IMR-90 (cell line): ENCODE results near the gene ZFR2. TPM values are rescaled to one million over a fixed set of nuclear protein-coding genes. Genes with fewer than 3 reads are reported as not detected.

Source experiments
- ATAC-seq: fragments of 200-7000 bp; cut with Tn5 transposase; 2 replicates; pipeline ENCODE4 v1.9.1; 2020; ENCODE audit warnings: low read depth, mild to moderate bottlenecking, moderate library complexity
- BruUV-seq: library from RNA; stranded (reverse); fragments of 400-500 nt; replicated peaks from 2 replicates; lab custom pipeline; 2021; lab: Mats Ljungman, UMichigan
- CTCF ChIA-PET: fragments of 300-600 bp; formaldehyde crosslinking; extraction: SDS; loops from one replicate; lab custom pipeline; 2021; ENCODE audit warnings: antibody characterized with exemption; lab: Yijun Ruan, JAX
- POLR2A ChIA-PET: fragments of 300-600 bp; sonication (Branson Sonifier 250); formaldehyde crosslinking; loops from one replicate; lab custom pipeline; 2022; ENCODE audit warnings: antibody characterized with exemption; ENCODE audit not compliant: unreplicated experiment; lab: Charles Lee
- DNase-seq: peaks from one replicate; pipeline ENCODE4 v3.0.0; 2013
- H2AFZ ChIP-seq: replicated peaks from 2 replicates; pipeline ENCODE3; 2013; ENCODE audit warnings: low read length, mild to moderate bottlenecking; ENCODE audit not compliant: poor library complexity
- H2AK5ac ChIP-seq: 2 replicates; pipeline ENCODE4 v1.6.1; 2013; ENCODE audit warnings: low read depth, low read length, inconsistent platforms
- H2AK9ac ChIP-seq: replicated peaks from 2 replicates; pipeline ENCODE3; 2013; ENCODE audit warnings: mild to moderate bottlenecking, low read depth, low read length, moderate library complexity; ENCODE audit not compliant: poor library complexity
- H2BK120ac ChIP-seq: 2 replicates; pipeline ENCODE4 v1.6.1; 2013; ENCODE audit warnings: low read depth, low read length, inconsistent platforms
- H2BK15ac ChIP-seq: 3 replicates; pipeline ENCODE4 v1.6.1; 2013; ENCODE audit warnings: low read depth, low read length, inconsistent platforms
- H2BK20ac ChIP-seq: 2 replicates; pipeline ENCODE4 v1.6.1; 2013; ENCODE audit warnings: low read depth, mild to moderate bottlenecking, inconsistent platforms, low read length, moderate library complexity
- H2BK5ac ChIP-seq: 2 replicates; pipeline ENCODE4 v1.6.1; 2013; ENCODE audit warnings: mild to moderate bottlenecking, low read depth, low read length, inconsistent platforms; ENCODE audit not compliant: poor library complexity, severe bottlenecking
- H3K14ac ChIP-seq: replicated peaks from 2 replicates; pipeline ENCODE4 v1.6.1; 2013; ENCODE audit warnings: low read depth, low read length, inconsistent platforms
- H3K18ac ChIP-seq: 2 replicates; pipeline ENCODE4 v1.6.1; 2013; ENCODE audit warnings: low read depth, low read length, control low read depth
- H3K23ac ChIP-seq: 2 replicates; pipeline ENCODE4 v1.6.1; 2013; ENCODE audit warnings: low read depth, low read length, inconsistent platforms
- H3K27ac ChIP-seq: 2 replicates; pipeline ENCODE4 v1.5.1; 2013; ENCODE audit warnings: mild to moderate bottlenecking, control low read depth, low read length; ENCODE audit not compliant: insufficient read depth
- H3K27me3 ChIP-seq: 2 replicates; pipeline ENCODE4 v1.6.1; 2013; ENCODE audit warnings: low read length; ENCODE audit not compliant: control insufficient read depth, insufficient read depth
- H3K36me3 ChIP-seq: 2 replicates; pipeline ENCODE4 v1.6.1; 2013; ENCODE audit warnings: low read length, mixed read lengths; ENCODE audit not compliant: control insufficient read depth, insufficient read depth
- H3K4ac ChIP-seq: 2 replicates; pipeline ENCODE4 v1.6.1; 2013; ENCODE audit warnings: low read depth, low read length, inconsistent platforms
- H3K4me1 ChIP-seq: 2 replicates; pipeline ENCODE4 v1.6.1; 2013; ENCODE audit warnings: low read length, mixed read lengths; ENCODE audit not compliant: control insufficient read depth, insufficient read depth
- H3K4me2 ChIP-seq: 2 replicates; pipeline ENCODE4 v1.6.1; 2013; ENCODE audit warnings: low read depth, mild to moderate bottlenecking, control low read depth, low read length, moderate library complexity
- H3K4me3 ChIP-seq: 2 replicates; pipeline ENCODE4 v1.5.1; 2013; ENCODE audit warnings: low read depth, mild to moderate bottlenecking, control low read depth, low read length, moderate library complexity; ENCODE audit not compliant: insufficient read depth
- H3K56ac ChIP-seq: 2 replicates; pipeline ENCODE4 v1.6.1; 2013; ENCODE audit warnings: low read length, inconsistent platforms; ENCODE audit not compliant: insufficient read depth; ENCODE audit errors: extremely low read depth
- H3K79me1 ChIP-seq, 2 experiments: 2 replicates each; pipeline ENCODE4 v1.6.1; 2013; ENCODE audit warnings: low read length in 2 of 2, inconsistent platforms in 1 of 2, low read depth in 1 of 2
- H3K9ac ChIP-seq: 2 replicates; pipeline ENCODE4 v1.6.1; 2013; ENCODE audit warnings: low read depth, low read length, control low read depth
- H3K9me1 ChIP-seq: 2 replicates; pipeline ENCODE4 v1.6.1; 2013; ENCODE audit warnings: low read length, inconsistent platforms; ENCODE audit not compliant: insufficient read depth
- H3K9me3 ChIP-seq: 2 replicates; pipeline ENCODE4 v1.6.1; 2013; ENCODE audit warnings: low read length; ENCODE audit not compliant: control insufficient read depth, insufficient read depth
- H4K20me1 ChIP-seq: 2 replicates; pipeline ENCODE4 v1.6.1; 2013; ENCODE audit warnings: low read length, inconsistent platforms; ENCODE audit not compliant: insufficient read depth
- H4K5ac ChIP-seq: 2 replicates; pipeline ENCODE4 v1.6.1; 2013; ENCODE audit warnings: mild to moderate bottlenecking, low read depth, low read length, control low read depth
- H4K8ac ChIP-seq, 2 experiments: 2 replicates each; pipeline ENCODE4 v1.6.1; 2013; ENCODE audit warnings: low read depth in 2 of 2, low read length in 2 of 2, control low read depth in 1 of 2, inconsistent platforms in 1 of 2
- H4K91ac ChIP-seq: 2 replicates; pipeline ENCODE4 v1.6.1; 2013; ENCODE audit warnings: low read depth, low read length, inconsistent platforms; ENCODE audit not compliant: insufficient read depth
- CEBPB ChIP-seq: IDR thresholded peaks from 2 replicates; pipeline ENCODE4 v1.6.1; 2012; ENCODE audit warnings: low read depth, low read length, improper control_type of control experiment
- CHD1 ChIP-seq: IDR thresholded peaks from 2 replicates; pipeline ENCODE4 v1.6.1; 2012; ENCODE audit warnings: low read depth, low read length, improper control_type of control experiment
- CTCF ChIP-seq: conservative IDR thresholded peaks from 2 replicates; pipeline ENCODE4 v1.5.1; 2012; ENCODE audit warnings: mild to moderate bottlenecking, low read depth, low read length, improper control_type of control experiment
- MAFK ChIP-seq: IDR thresholded peaks from 2 replicates; pipeline ENCODE4 v1.6.1; 2012; ENCODE audit warnings: low read depth, low read length, improper control_type of control experiment
- MAZ ChIP-seq: IDR thresholded peaks from 2 replicates; pipeline ENCODE4 v1.6.1; 2012; ENCODE audit warnings: low read depth, mild to moderate bottlenecking, low read length, improper control_type of control experiment, moderate library complexity, borderline replicate concordance
- MXI1 ChIP-seq: IDR thresholded peaks from 2 replicates; pipeline ENCODE4 v1.6.1; 2012; ENCODE audit warnings: low read depth, mild to moderate bottlenecking, low read length, moderate library complexity, borderline replicate concordance
- NFE2L2 ChIP-seq: fragments of 150-350 bp; IDR thresholded peaks from 2 replicates; pipeline ENCODE4 v1.6.1; 2016; ENCODE audit warnings: low read depth, mild to moderate bottlenecking, low read length
- RFX5 ChIP-seq: IDR thresholded peaks from 2 replicates; pipeline ENCODE4 v1.8.0; 2012; ENCODE audit warnings: low read depth, mild to moderate bottlenecking, low read length, moderate library complexity
- SMC3 ChIP-seq: fragments of 150-350 bp; IDR thresholded peaks from 2 replicates; pipeline ENCODE4 v1.6.1; 2016; ENCODE audit warnings: low read depth, mild to moderate bottlenecking, antibody characterized with exemption, low read length, moderate library complexity
- USF2 ChIP-seq: fragments of 150-350 bp; IDR thresholded peaks from 2 replicates; pipeline ENCODE4 v1.6.1; 2017; ENCODE audit warnings: mild to moderate bottlenecking, antibody characterized with exemption, low read length, low read depth
- WGBS, 2 experiments: methylation state at CpG; one replicate each; pipeline versions ENCODE4 v1.1.5 to v1.1.7; 2013; ENCODE audit warnings: missing lambda C conversion rate in 2 of 2; ENCODE audit not compliant: insufficient read length in 1 of 2; ENCODE audit errors: extremely low coverage in 2 of 2; 5-methylcytosine and 5-hydroxymethylcytosine counted together
- dilution Hi-C: fragments of 300-500 bp; cut with HindIII; formaldehyde crosslinking; loops from one replicate; pipeline ENCODE4 v1.14.3; 2018; ENCODE audit warnings: low sequenced_read_pairs; ENCODE audit not compliant: unreplicated experiment
- in situ Hi-C: fragments of 300-500 bp; cut with MboI; formaldehyde crosslinking; loops from 3 replicates; pipeline ENCODE4 v1.14.3; 2019; ENCODE audit warnings: low sequenced_read_pairs, inconsistent platforms, mixed read lengths
- intact Hi-C: fragments of 100-400 bp; cut with micrococcal nuclease; formaldehyde crosslinking; loops from 2 replicates; pipeline ENCODE4 v1.10.0; 2022
- polyA plus RNA-seq, 3 experiments: library from polyadenylated mRNA; depleted of rRNA; stranded (reverse); fragments of >200 nt; gene quantifications; 2 replicates each; pipeline ENCODE4 v1.2.3, GENCODE V29; 2012; ENCODE audit warnings: low replicate concordance in 1 of 3
- total RNA-seq: library from RNA; depleted of rRNA; stranded (reverse); fragments of >200 nt; gene quantifications from 2 replicates; pipeline ENCODE4 v1.2.3, GENCODE V29; 2012

Gene ZFR2
- total and polyA plus RNA-seq, 2 of the 4 experiments (the other 2 are of a cell fraction): 0.19 TPM; not detected in 1

GRCh38 chr19:3771000-3771905 lies 97.6 kb downstream of the ZFR2 start:
- Histone ChIP-seq H3K4me3 (no peak overlapping the region), H3K4me2 (no peak overlapping the region), H3K9ac (no peak overlapping the region), H2AK5ac (no peak overlapping the region), H3K18ac (no peak overlapping the region), H4K8ac (no peak overlapping the region), H4K5ac (no peak overlapping the region), H2BK120ac (no peak overlapping the region), H3K4me1 (no peaks in the 10 kb centered on the region), H4K91ac (no peak overlapping the region), H3K9me3 (no peaks in the 10 kb centered on the region), H4K20me1 (no peaks in the 10 kb centered on the region), H2BK20ac (no peak overlapping the region), H3K9me1 (no peaks in the 10 kb centered on the region), H2BK5ac (no peak overlapping the region), H3K4ac (no peak overlapping the region), H3K27me3 (peaks cover 5% of the 10 kb centered on the region; the same call in 1 of the 2 replicates), H2BK15ac (no peak overlapping the region), H2AFZ (no peak overlapping the region), H2AK9ac (no peak overlapping the region), H3K23ac (no peak overlapping the region), H3K79me1 (0 out of 4 replicates have a peak, but pooled peaks cover 0 to 5% of the 10 kb centered on the region in 2 experiments), H3K36me3 (peaks cover 22% of the 10 kb centered on the region), H3K14ac (no peak overlapping the region), H3K27ac (no peak overlapping the region), H3K56ac (no peak overlapping the region)
- intact Hi-C loops: no loop called here
- no TSS peak for BruUV-seq
- dilution Hi-C loops: no loop called here
- TF ChIP-seq NFE2L2: no peak
- no peak for TF ChIP-seq MAZ
- TF ChIP-seq CHD1: no peak
- TF ChIP-seq MXI1: no peak
- TF ChIP-seq SMC3: no peak
- no peak for TF ChIP-seq RFX5
- no peak for TF ChIP-seq USF2
- no peak for TF ChIP-seq CEBPB
- no peak for TF ChIP-seq MAFK
- no peak for TF ChIP-seq CTCF
- DNase-seq (no peak), ATAC-seq (no peak)
- in situ Hi-C loops: no loop called here
- CTCF ChIA-PET: no interaction called here
- POLR2A ChIA-PET: no interaction called here
- WGBS, 2 experiments: 33% methylated on average over 2 of the region's 35 CpGs; no CpG with 5 or more reads in 1 of the 2 experiments
